Activated CD8-positive, alpha-beta memory T cell treated with anti-CD3 and anti-CD28 coated beads for 36 hours (primary cell): ENCODE results near the gene DUOXA1. TPM values are rescaled to one million over a fixed set of nuclear protein-coding genes. Genes with fewer than 3 reads are reported as not detected.
"Not testable (repeated sequence)": the region's sequence is repeated elsewhere in the genome, so short reads cannot be mapped to it uniquely, and the experiment has no call there.

Experiments
- CTCF ChIA-PET: fragments of 350-600 bp; sonication (Branson Sonifier 250); formaldehyde crosslinking; loops from one replicate; lab custom pipeline; 2021; ENCODE audit warnings: antibody characterized with exemption; lab: Charles Lee
- POLR2A ChIA-PET: fragments of 350-600 bp; sonication (Branson Sonifier 250); formaldehyde crosslinking; loops from one replicate; lab custom pipeline; 2021; ENCODE audit warnings: antibody characterized with exemption; lab: Charles Lee
- total RNA-seq, 2 experiments: library from RNA; stranded (reverse); gene quantifications; one replicate each; pipeline ENCODE4 v1.2.3, GENCODE V29; 2021

Gene DUOXA1
- total RNA-seq, 2 experiments from 2014 or later = not detected

GRCh38 chr15:45136378-45136764 is 6.7 kb upstream of the DUOXA1 start:
- CTCF ChIA-PET = interaction anchor here (1.0 to 1.6 kb wide), 2 partner anchors 11 to 18 kb away, joined by 3 read pairs; no protein-coding TSS in a partner anchor
- POLR2A ChIA-PET = no interaction called here

- CTCF ChIA-PET, POLR2A ChIA-PET: not testable (repeated sequence)
Measured at GRCh38 chr15:45135705-45136377, 6.2 kb upstream of the DUOXA1 start.

GRCh38 chr15:45134682-45135604 is 5.3 kb upstream of the DUOXA1 start:
- ChIA-PET POLR2A (no interaction called here), CTCF (interaction anchor here (3.4 kb wide), 1 partner anchor 17 kb away, joined by 16 read pairs; no protein-coding TSS in a partner anchor)

- ChIA-PET CTCF (interaction anchor here (1.1 to 3.4 kb wide), 2 partner anchors 16 to 18 kb away, joined by 3 to 16 read pairs; no protein-coding TSS in a partner anchor), POLR2A (no interaction called here)
Measured at GRCh38 chr15:45134046-45134445, 4.4 kb upstream of the DUOXA1 start.

- ChIA-PET POLR2A (no interaction called here), CTCF (interaction anchor here (1.1 to 3.4 kb wide), 2 partner anchors 15 to 17 kb away, joined by 3 to 16 read pairs; no protein-coding TSS in a partner anchor)
Measured at GRCh38 chr15:45133561-45133920, 3.9 kb upstream of the DUOXA1 start.

- CTCF ChIA-PET = interaction anchor here (1.0 to 3.4 kb wide), 3 partner anchors 12 to 17 kb away, joined by 3 to 16 read pairs (median 4); no protein-coding TSS in a partner anchor
- POLR2A ChIA-PET = no interaction called here
Measured at GRCh38 chr15:45132844-45133560, 3.3 kb upstream of the DUOXA1 start.

- POLR2A ChIA-PET = no interaction called here
- CTCF ChIA-PET = interaction anchor here (0.6 to 1.3 kb wide), 2 partner anchors 31 to 381 kb away, joined by 3 read pairs; no protein-coding TSS in a partner anchor
Measured at GRCh38 chr15:45131510-45131909, 1.8 kb upstream of the DUOXA1 start.

- POLR2A ChIA-PET = no interaction called here
- CTCF ChIA-PET = interaction anchor here (0.6 to 1.3 kb wide), 2 partner anchors 32 to 380 kb away, joined by 3 read pairs; no protein-coding TSS in a partner anchor
Measured at GRCh38 chr15:45130291-45131000, 767 bp upstream of the DUOXA1 start.

- CTCF ChIA-PET = no interaction called here
- POLR2A ChIA-PET = no interaction called here
Measured at GRCh38 chr15:45128971-45129639, 574 bp downstream of the DUOXA1 start.

- CTCF ChIA-PET = interaction anchor here (0.6 to 1.9 kb wide), 4 partner anchors 9 to 303 kb away, joined by 3 to 13 read pairs (median 3); no protein-coding TSS in a partner anchor
- POLR2A ChIA-PET = interaction anchor here (0.5 to 0.9 kb wide), 2 partner anchors 187 to 308 kb away, joined by 3 to 6 read pairs; no protein-coding TSS in a partner anchor
Measured at GRCh38 chr15:45126535-45127158, 3.0 kb downstream of the DUOXA1 start.

- POLR2A ChIA-PET = no interaction called here
- CTCF ChIA-PET = no interaction called here
Measured at GRCh38 chr15:45123397-45123796, 6.3 kb downstream of the DUOXA1 start.

- CTCF ChIA-PET = no interaction called here
- POLR2A ChIA-PET = no interaction called here
Measured at GRCh38 chr15:45122719-45123118, 7.0 kb downstream of the DUOXA1 start.

- ChIA-PET CTCF (interaction anchor here (1.1 to 1.6 kb wide), 2 partner anchors 11 to 41 kb away, joined by 3 to 4 read pairs; no protein-coding TSS in a partner anchor), POLR2A (interaction anchor here (0.6 kb wide), 1 partner anchor 16 kb away, joined by 3 read pairs; no protein-coding TSS in a partner anchor)
Measured at GRCh38 chr15:45121706-45122417, 7.8 kb downstream of the DUOXA1 start.

- CTCF ChIA-PET = interaction anchor here (1.1 to 1.6 kb wide), 2 partner anchors 12 to 42 kb away, joined by 3 to 4 read pairs; no protein-coding TSS in a partner anchor
- POLR2A ChIA-PET = no interaction called here
Measured at GRCh38 chr15:45121020-45121419, 8.7 kb downstream of the DUOXA1 start.

- ChIA-PET POLR2A (no interaction called here), CTCF (interaction anchor here (1.1 to 1.6 kb wide), 2 partner anchors 12 to 43 kb away, joined by 3 to 4 read pairs; no protein-coding TSS in a partner anchor)
Measured at GRCh38 chr15:45120081-45120972, 9.4 kb downstream of the DUOXA1 start.
